H1 (cell line): ENCODE data around the gene RPS6KA2. TPM values are rescaled to one million over a fixed set of nuclear protein-coding genes. Genes with fewer than 3 reads are reported as not detected.
A peak's percentile ranks its signal among the peaks of the same experiment; 100 is the strongest.

Source experiments
- CEBPB ChIP-seq: IDR thresholded peaks from 2 replicates; pipeline ENCODE4 v1.6.1; 2012; ENCODE audit warnings: low read depth, low read length
- CTCF ChIP-seq, 3 experiments: IDR thresholded peaks; 1 replicate in 2 of 3; 2 replicates in 1 of 3; pipeline versions ENCODE4 v1.5.1 to v1.6.1; 2011; ENCODE audit warnings: low read length in 3 of 3, mild to moderate bottlenecking in 3 of 3, inconsistent platforms in 2 of 3, low read depth in 1 of 3, moderate library complexity in 1 of 3; ENCODE audit not compliant: insufficient read depth in 1 of 3; ENCODE audit errors: control extremely low read depth in 1 of 3
- E2F6 ChIP-seq: IDR thresholded peaks from 2 replicates; pipeline ENCODE4 v1.6.1; 2012; ENCODE audit warnings: inconsistent platforms
- KDM4A ChIP-seq: IDR thresholded peaks from one replicate; pipeline ENCODE4 v1.7.1; 2012; ENCODE audit warnings: low read depth, mild to moderate bottlenecking, moderate library complexity, low read length, inconsistent platforms; ENCODE audit not compliant: severe bottlenecking
- POU5F1 ChIP-seq: IDR thresholded peaks from 2 replicates; pipeline ENCODE4 v1.6.1; 2011; ENCODE audit warnings: low read depth, mild to moderate bottlenecking, low read length, moderate library complexity
- TAF1 ChIP-seq: IDR thresholded peaks from 2 replicates; pipeline ENCODE4 v1.6.1; 2011; ENCODE audit warnings: mild to moderate bottlenecking, low read depth, low read length
- TCF12 ChIP-seq: IDR thresholded peaks from 2 replicates; pipeline ENCODE4 v1.6.1; 2011; ENCODE audit warnings: low read depth, mild to moderate bottlenecking, low read length
- polyA plus RNA-seq, 7 experiments: library from polyadenylated mRNA; depleted of rRNA in 3 of 7; stranded (reverse) in 5 of 7; unstranded in 2 of 7; fragments of >200 nt in 5 of 7; fragments of 200-250 nt in 2 of 7; gene quantifications; 1 replicate in 5 of 7; 2 replicates in 1 of 7; 4 replicates in 1 of 7; pipeline versions ENCODE4 v1.2.1 to v1.2.3, GENCODE V29; 2011 to 2013; ENCODE audit warnings: missing spikeins in 2 of 7, mixed read lengths in 2 of 7
- total RNA-seq: library from RNA; stranded (reverse); fragmentation: NEBNext Ultra II Directional; extraction: Animal tissue kit (Norgen Biotek cat#: 25700); gene quantifications from 2 replicates; pipeline ENCODE4 v1.2.1, GENCODE V29; 2021

The RPS6KA2 gene
- total and polyA plus RNA-seq, 2 of the 8 experiments (the other 6 are each of a cell fraction or from before 2014, with no cell fraction given), result 8.8 to 25.7 TPM

- TF ChIP-seq TCF12 (peak; percentile 82), POU5F1 (no peak), CTCF (IDR thresholded peaks at IDR 0.05; ENCODE audit: control extremely low read depth in 1 of 3, insufficient read depth in 1 of 3, low read depth in 1 of 3, low read length in 3 of 3) (peak; percentile 69 to 90 (median 88)), CEBPB (no peak), E2F6 (peak; percentile 38; the same call in 1 of the 2 replicates), KDM4A (peak; percentile 33), TAF1 (0 out of 2 replicates have a peak, but pooled peaks have one; percentile 12)
These were observed 245.1 kb downstream of the RPS6KA2 start (continued) for GRCh38 chr6:166381733-166382499.
